HepG2 (cell line): ENCODE measurements around the gene ZNF629. TPM values are rescaled to one million over a fixed set of nuclear protein-coding genes. Genes with fewer than 3 reads are reported as not detected.

Source experiments
- ARNTL ChIP-seq: sonication (generic); formaldehyde crosslinking; IDR thresholded peaks from 2 replicates; pipeline ENCODE4 v1.4.0; 2020; ENCODE audit warnings: mild to moderate bottlenecking, missing genetic modification reagents
- HNF4A ChIP-seq: sonication (generic); formaldehyde crosslinking; IDR thresholded peaks from 2 replicates; pipeline ENCODE4 v1.4.0; 2020; ENCODE audit warnings: missing genetic modification reagents
- KLF15 ChIP-seq: sonication (generic); formaldehyde crosslinking; IDR thresholded peaks from 2 replicates; pipeline ENCODE4 v1.8.1; 2023; ENCODE audit warnings: borderline replicate concordance, mild to moderate bottlenecking, inconsistent platforms, missing genetic modification reagents, mixed read lengths
- KMT2B ChIP-seq: IDR thresholded peaks from 2 replicates; pipeline ENCODE4 v1.6.1; 2016; ENCODE audit warnings: missing genetic modification reagents, missing compliant biosample characterization
- MIER2 ChIP-seq: IDR thresholded peaks from 2 replicates; pipeline ENCODE4 v1.6.1; 2016; ENCODE audit warnings: missing biosample characterization, missing genetic modification reagents
- NFRKB ChIP-seq: fragments of 450-650 bp; IDR thresholded peaks from 2 replicates; pipeline ENCODE4 v1.6.1; 2017
- NPAS2 ChIP-seq: sonication (generic); formaldehyde crosslinking; IDR thresholded peaks from 2 replicates; pipeline ENCODE4 v1.8.0; 2022; ENCODE audit warnings: mild to moderate bottlenecking, missing genetic modification reagents, borderline replicate concordance
- SMARCC2 ChIP-seq: fragments of 450-650 bp; IDR thresholded peaks from 2 replicates; pipeline ENCODE4 v1.6.1; 2017; ENCODE audit warnings: antibody characterized with exemption, mild to moderate bottlenecking
- SMC3 ChIP-seq: IDR thresholded peaks from 2 replicates; pipeline ENCODE4 v1.6.1; 2011; ENCODE audit warnings: low read length, improper control_type of control experiment
- SMYD3 ChIP-seq: sonication (generic); formaldehyde crosslinking; IDR thresholded peaks from 2 replicates; pipeline ENCODE4 v1.8.1; 2023; ENCODE audit warnings: mild to moderate bottlenecking, missing genetic modification reagents
- ZNF207 ChIP-seq: fragments of 450-650 bp; IDR thresholded peaks from 2 replicates; pipeline ENCODE4 v1.6.1; 2016; ENCODE audit warnings: antibody characterized with exemption, borderline replicate concordance
- ZNF230 ChIP-seq: sonication (generic); formaldehyde crosslinking; IDR thresholded peaks from 2 replicates; pipeline ENCODE4 v1.4.0; 2020; ENCODE audit warnings: mild to moderate bottlenecking, missing genetic modification reagents
- ZNF44 ChIP-seq: sonication (generic); formaldehyde crosslinking; IDR thresholded peaks from 2 replicates; pipeline ENCODE4 v1.5.1; 2020; ENCODE audit warnings: mild to moderate bottlenecking, missing genetic modification reagents
- ZNF781 ChIP-seq: sonication (generic); formaldehyde crosslinking; IDR thresholded peaks from 2 replicates; pipeline ENCODE4 v1.5.1; 2020; ENCODE audit warnings: borderline replicate concordance, mild to moderate bottlenecking, missing genetic modification reagents; ENCODE audit errors: not compliant biosample characterization
- ZNF792 ChIP-seq: IDR thresholded peaks from 2 replicates; pipeline ENCODE4 v1.6.1; 2016
- ZSCAN21 ChIP-seq: sonication (generic); formaldehyde crosslinking; IDR thresholded peaks from 2 replicates; pipeline ENCODE4 v1.8.0; 2022; ENCODE audit warnings: mild to moderate bottlenecking, missing genetic modification reagents, moderate library complexity, borderline replicate concordance
- polyA plus RNA-seq, 8 experiments: library from polyadenylated mRNA; depleted of rRNA in 3 of 8; stranded (reverse) in 7 of 8; unstranded in 1 of 8; fragments of >200 nt; fragmentation: Illumina TruSeq in 4 of 8; extraction: Trizol in 4 of 8; gene quantifications; 2 replicates each; pipeline versions ENCODE4 v1.2.1 to v1.2.3, GENCODE V29; 2011 to 2016; ENCODE audit warnings: low read depth in 4 of 8, missing spikeins in 1 of 8, mixed read lengths in 1 of 8; ENCODE audit not compliant: insufficient read depth in 1 of 8
- total RNA-seq, 5 experiments: library from RNA; depleted of rRNA; stranded (reverse); fragments of >200 nt; fragmentation: Illumina TruSeq; extraction: Trizol; gene quantifications; 2 replicates each; pipeline ENCODE4 v1.2.3, GENCODE V29; 2016; ENCODE audit warnings: low read depth in 1 of 5
- TF ChIP-seq, protein P1 (sequence below): sonication (generic); formaldehyde crosslinking; IDR thresholded peaks from 2 replicates; pipeline ENCODE4 v1.4.0; 2020; ENCODE audit warnings: low read depth, missing genetic modification reagents
- TF ChIP-seq, protein P2 (sequence below): IDR thresholded peaks from 2 replicates; pipeline ENCODE4 v1.6.1; 2018; ENCODE audit warnings: missing genetic modification reagents
- TF ChIP-seq, protein P3 (sequence below): sonication (generic); formaldehyde crosslinking; IDR thresholded peaks from 2 replicates; pipeline ENCODE4 v1.4.0; 2020; ENCODE audit warnings: missing genetic modification reagents
- TF ChIP-seq, protein P4 (sequence below): IDR thresholded peaks from 2 replicates; pipeline ENCODE4 v1.6.1; 2016; ENCODE audit warnings: low read depth
- TF ChIP-seq, protein P5 (sequence below): sonication (generic); formaldehyde crosslinking; IDR thresholded peaks from 2 replicates; pipeline ENCODE4 v1.4.0; 2020; ENCODE audit warnings: missing genetic modification reagents, borderline replicate concordance

ZNF629 gene
- total and polyA plus RNA-seq, 2 of the 13 experiments (the other 11 are each of a cell fraction or from before 2014, with no cell fraction given) = 6.1 to 16.5 TPM

DNA sequence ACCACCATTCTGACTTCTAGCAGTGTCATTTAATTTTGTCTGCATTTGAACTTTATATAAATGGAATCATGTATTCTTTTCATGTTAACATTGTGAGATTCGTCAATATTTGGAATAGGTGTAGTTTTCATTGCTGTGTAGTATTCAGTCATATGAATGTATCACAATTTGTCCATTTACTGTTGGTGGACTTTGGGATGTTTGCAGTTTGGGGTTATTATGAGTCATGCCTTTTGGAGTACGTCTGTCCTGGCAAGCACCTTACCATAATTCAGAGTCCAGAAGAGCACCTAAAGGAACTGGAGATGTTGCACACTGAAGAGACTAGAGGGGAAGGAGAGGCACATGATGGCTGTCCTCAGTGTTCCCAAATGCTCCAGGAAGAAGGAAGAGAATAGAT lies 41.9 kb downstream of the ZNF629 start (continued):
- TF ChIP-seq, protein P1, sequence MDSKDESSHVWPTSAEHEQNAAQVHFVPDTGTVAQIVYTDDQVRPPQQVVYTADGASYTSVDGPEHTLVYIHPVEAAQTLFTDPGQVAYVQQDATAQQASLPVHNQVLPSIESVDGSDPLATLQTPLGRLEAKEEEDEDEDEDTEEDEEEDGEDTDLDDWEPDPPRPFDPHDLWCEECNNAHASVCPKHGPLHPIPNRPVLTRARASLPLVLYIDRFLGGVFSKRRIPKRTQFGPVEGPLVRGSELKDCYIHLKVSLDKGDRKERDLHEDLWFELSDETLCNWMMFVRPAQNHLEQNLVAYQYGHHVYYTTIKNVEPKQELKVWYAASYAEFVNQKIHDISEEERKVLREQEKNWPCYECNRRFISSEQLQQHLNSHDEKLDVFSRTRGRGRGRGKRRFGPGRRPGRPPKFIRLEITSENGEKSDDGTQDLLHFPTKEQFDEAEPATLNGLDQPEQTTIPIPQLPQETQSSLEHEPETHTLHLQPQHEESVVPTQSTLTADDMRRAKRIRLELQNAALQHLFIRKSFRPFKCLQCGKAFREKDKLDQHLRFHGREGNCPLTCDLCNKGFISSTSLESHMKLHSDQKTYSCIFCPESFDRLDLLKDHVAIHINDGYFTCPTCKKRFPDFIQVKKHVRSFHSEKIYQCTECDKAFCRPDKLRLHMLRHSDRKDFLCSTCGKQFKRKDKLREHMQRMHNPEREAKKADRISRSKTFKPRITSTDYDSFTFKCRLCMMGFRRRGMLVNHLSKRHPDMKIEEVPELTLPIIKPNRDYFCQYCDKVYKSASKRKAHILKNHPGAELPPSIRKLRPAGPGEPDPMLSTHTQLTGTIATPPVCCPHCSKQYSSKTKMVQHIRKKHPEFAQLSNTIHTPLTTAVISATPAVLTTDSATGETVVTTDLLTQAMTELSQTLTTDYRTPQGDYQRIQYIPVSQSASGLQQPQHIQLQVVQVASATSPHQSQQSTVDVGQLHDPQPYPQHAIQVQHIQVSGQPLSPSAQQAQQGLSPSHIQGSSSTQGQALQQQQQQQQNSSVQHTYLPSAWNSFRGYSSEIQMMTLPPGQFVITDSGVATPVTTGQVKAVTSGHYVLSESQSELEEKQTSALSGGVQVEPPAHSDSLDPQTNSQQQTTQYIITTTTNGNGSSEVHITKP (CRISPR knock-in tag) = no peak
- no peak for TF ChIP-seq ZSCAN21 (CRISPR knock-in tag)
- TF ChIP-seq HNF4A (CRISPR knock-in tag) = peak; percentile 85
- no peak for TF ChIP-seq ZNF781 (CRISPR knock-in tag)
- TF ChIP-seq, protein P2, sequence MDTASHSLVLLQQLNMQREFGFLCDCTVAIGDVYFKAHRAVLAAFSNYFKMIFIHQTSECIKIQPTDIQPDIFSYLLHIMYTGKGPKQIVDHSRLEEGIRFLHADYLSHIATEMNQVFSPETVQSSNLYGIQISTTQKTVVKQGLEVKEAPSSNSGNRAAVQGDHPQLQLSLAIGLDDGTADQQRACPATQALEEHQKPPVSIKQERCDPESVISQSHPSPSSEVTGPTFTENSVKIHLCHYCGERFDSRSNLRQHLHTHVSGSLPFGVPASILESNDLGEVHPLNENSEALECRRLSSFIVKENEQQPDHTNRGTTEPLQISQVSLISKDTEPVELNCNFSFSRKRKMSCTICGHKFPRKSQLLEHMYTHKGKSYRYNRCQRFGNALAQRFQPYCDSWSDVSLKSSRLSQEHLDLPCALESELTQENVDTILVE = no peak
- TF ChIP-seq, protein P3, sequence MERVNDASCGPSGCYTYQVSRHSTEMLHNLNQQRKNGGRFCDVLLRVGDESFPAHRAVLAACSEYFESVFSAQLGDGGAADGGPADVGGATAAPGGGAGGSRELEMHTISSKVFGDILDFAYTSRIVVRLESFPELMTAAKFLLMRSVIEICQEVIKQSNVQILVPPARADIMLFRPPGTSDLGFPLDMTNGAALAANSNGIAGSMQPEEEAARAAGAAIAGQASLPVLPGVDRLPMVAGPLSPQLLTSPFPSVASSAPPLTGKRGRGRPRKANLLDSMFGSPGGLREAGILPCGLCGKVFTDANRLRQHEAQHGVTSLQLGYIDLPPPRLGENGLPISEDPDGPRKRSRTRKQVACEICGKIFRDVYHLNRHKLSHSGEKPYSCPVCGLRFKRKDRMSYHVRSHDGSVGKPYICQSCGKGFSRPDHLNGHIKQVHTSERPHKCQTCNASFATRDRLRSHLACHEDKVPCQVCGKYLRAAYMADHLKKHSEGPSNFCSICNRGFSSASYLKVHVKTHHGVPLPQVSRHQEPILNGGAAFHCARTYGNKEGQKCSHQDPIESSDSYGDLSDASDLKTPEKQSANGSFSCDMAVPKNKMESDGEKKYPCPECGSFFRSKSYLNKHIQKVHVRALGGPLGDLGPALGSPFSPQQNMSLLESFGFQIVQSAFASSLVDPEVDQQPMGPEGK (CRISPR knock-in tag) = no peak
- TF ChIP-seq SMYD3 (CRISPR knock-in tag) = no peak
- TF ChIP-seq, protein P4, sequence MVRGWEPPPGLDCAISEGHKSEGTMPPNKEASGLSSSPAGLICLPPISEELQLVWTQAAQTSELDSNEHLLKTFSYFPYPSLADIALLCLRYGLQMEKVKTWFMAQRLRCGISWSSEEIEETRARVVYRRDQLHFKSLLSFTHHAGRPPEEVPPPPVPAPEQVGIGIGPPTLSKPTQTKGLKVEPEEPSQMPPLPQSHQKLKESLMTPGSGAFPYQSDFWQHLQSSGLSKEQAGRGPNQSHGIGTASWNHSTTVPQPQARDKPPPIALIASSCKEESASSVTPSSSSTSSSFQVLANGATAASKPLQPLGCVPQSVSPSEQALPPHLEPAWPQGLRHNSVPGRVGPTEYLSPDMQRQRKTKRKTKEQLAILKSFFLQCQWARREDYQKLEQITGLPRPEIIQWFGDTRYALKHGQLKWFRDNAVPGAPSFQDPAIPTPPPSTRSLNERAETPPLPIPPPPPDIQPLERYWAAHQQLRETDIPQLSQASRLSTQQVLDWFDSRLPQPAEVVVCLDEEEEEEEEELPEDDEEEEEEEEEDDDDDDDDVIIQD (CRISPR knock-in tag) = 0 out of 2 replicates have a peak, but pooled peaks have one; percentile 49
- no peak for TF ChIP-seq KMT2B (CRISPR knock-in tag)
- TF ChIP-seq MIER2 = no peak
- peak; percentile 70; the same call in 1 of the 2 replicates for TF ChIP-seq SMARCC2
- TF ChIP-seq ZNF792 (CRISPR knock-in tag) = no peak
- no peak for TF ChIP-seq ZNF230 (CRISPR knock-in tag)
- no peak for TF ChIP-seq SMC3
- TF ChIP-seq ZNF44 (CRISPR knock-in tag) = no peak
- no peak for TF ChIP-seq NPAS2
- no peak for TF ChIP-seq KLF15
- TF ChIP-seq, protein P5, sequence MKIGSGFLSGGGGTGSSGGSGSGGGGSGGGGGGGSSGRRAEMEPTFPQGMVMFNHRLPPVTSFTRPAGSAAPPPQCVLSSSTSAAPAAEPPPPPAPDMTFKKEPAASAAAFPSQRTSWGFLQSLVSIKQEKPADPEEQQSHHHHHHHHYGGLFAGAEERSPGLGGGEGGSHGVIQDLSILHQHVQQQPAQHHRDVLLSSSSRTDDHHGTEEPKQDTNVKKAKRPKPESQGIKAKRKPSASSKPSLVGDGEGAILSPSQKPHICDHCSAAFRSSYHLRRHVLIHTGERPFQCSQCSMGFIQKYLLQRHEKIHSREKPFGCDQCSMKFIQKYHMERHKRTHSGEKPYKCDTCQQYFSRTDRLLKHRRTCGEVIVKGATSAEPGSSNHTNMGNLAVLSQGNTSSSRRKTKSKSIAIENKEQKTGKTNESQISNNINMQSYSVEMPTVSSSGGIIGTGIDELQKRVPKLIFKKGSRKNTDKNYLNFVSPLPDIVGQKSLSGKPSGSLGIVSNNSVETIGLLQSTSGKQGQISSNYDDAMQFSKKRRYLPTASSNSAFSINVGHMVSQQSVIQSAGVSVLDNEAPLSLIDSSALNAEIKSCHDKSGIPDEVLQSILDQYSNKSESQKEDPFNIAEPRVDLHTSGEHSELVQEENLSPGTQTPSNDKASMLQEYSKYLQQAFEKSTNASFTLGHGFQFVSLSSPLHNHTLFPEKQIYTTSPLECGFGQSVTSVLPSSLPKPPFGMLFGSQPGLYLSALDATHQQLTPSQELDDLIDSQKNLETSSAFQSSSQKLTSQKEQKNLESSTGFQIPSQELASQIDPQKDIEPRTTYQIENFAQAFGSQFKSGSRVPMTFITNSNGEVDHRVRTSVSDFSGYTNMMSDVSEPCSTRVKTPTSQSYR (CRISPR knock-in tag) = no peak
- TF ChIP-seq ZNF207 = no peak
- TF ChIP-seq ARNTL = no peak
- no peak for TF ChIP-seq NFRKB
